GM06990 (cell line): ENCODE data around the gene EYA2.

Experiments used
- DNase-seq: peaks from one replicate; pipeline ENCODE4 v3.0.0-alpha.2; 2011; ENCODE audit not compliant: insufficient read length; ENCODE audit errors: extremely low read depth
- H3K27me3 ChIP-seq: replicated peaks from 2 replicates; pipeline ENCODE4 v1.6.0; 2011; ENCODE audit warnings: low read length; ENCODE audit not compliant: control insufficient read depth, insufficient read depth
- H3K36me3 ChIP-seq: 2 replicates; pipeline ENCODE4 v1.5.1; 2011; ENCODE audit warnings: low read length; ENCODE audit not compliant: control insufficient read depth, insufficient read depth
- H3K4me3 ChIP-seq: replicated peaks from 2 replicates; pipeline ENCODE4 v1.5.1; 2011; ENCODE audit warnings: low read depth, mild to moderate bottlenecking, control low read depth, low read length
- TF ChIP-seq, protein P1 (sequence below): IDR thresholded peaks from 2 replicates; pipeline ENCODE4 v1.5.1; 2011; ENCODE audit warnings: low read length, control low read depth, mild to moderate bottlenecking, inconsistent platforms; ENCODE audit not compliant: insufficient read depth, poor library complexity, severe bottlenecking

EYA2 gene

DNA sequence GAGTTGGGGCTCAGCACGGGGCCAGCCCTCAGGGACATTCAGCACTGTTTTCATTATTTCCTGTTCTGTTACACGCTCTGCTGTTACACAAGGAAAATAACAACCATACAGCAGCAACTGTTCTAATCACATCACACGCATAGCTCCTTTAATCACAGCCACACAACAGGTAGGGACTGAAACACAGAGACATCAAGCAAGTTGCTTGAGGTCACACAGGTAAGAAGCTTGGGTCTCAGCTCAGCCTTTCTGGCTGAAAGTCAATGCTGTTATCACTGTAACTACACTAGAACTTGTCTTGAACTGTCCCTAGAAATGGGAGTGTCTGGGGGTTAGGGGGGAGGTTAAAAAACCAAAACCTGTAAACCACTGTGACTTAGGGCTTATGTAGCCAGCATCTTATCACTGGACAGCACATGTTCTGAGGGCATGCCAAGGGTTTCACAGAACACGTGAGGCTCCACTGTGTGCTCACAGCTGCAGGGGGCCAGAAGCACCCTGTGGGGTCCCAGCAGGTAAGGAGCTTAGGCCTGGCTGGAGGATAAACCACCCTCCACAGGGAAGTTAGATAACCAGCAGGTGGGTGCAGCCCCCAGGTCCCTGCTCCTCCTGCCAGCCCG is 146.0 kb downstream of the EYA2 start:
- Histone ChIP-seq H3K4me3 (no peak overlapping the region), H3K27me3 (no peaks in the 10 kb centered on the region), H3K36me3 (no peaks in the 10 kb centered on the region)
- TF ChIP-seq, protein P1, sequence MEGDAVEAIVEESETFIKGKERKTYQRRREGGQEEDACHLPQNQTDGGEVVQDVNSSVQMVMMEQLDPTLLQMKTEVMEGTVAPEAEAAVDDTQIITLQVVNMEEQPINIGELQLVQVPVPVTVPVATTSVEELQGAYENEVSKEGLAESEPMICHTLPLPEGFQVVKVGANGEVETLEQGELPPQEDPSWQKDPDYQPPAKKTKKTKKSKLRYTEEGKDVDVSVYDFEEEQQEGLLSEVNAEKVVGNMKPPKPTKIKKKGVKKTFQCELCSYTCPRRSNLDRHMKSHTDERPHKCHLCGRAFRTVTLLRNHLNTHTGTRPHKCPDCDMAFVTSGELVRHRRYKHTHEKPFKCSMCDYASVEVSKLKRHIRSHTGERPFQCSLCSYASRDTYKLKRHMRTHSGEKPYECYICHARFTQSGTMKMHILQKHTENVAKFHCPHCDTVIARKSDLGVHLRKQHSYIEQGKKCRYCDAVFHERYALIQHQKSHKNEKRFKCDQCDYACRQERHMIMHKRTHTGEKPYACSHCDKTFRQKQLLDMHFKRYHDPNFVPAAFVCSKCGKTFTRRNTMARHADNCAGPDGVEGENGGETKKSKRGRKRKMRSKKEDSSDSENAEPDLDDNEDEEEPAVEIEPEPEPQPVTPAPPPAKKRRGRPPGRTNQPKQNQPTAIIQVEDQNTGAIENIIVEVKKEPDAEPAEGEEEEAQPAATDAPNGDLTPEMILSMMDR = no peak
- no peak for DNase-seq

DNA sequence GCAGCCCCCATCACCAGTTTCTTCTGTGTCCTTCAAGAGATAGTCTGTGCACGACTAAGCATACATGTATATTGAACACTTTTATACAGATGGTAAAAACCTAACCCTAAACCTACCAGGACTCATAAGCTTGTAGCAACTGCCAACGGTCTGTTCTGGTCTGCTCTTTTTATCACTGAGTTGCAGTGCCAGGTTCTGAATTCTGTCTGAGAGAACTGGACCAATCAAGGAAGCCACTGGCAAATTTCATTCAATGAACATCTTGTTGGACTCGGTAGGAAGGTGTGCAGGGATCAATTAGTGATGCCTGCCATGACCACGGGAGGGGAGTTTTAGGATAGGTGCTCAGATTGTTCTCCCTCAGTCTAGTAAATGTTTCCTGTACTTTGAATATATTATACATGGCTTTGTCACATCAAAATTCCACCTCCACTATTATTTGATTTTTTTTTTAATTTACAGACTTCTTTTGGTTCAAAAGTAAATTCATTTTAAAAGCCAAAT is 146.8 kb downstream of the EYA2 start:
- H3K27me3 ChIP-seq = no peaks in the 10 kb centered on the region
- no peaks in the 10 kb centered on the region for H3K36me3 ChIP-seq
- DNase-seq = no peak
- TF ChIP-seq, protein P1 = no peak
- H3K4me3 ChIP-seq = no peak overlapping the region

- H3K4me3 ChIP-seq = no peak overlapping the region
- no peaks in the 10 kb centered on the region for H3K27me3 ChIP-seq
- TF ChIP-seq, protein P1 = no peak
- DNase-seq = no peak
- H3K36me3 ChIP-seq = no peaks in the 10 kb centered on the region
Measured at GRCh38 chr20:47042464-47042863, 147.8 kb downstream of the EYA2 start.

DNA sequence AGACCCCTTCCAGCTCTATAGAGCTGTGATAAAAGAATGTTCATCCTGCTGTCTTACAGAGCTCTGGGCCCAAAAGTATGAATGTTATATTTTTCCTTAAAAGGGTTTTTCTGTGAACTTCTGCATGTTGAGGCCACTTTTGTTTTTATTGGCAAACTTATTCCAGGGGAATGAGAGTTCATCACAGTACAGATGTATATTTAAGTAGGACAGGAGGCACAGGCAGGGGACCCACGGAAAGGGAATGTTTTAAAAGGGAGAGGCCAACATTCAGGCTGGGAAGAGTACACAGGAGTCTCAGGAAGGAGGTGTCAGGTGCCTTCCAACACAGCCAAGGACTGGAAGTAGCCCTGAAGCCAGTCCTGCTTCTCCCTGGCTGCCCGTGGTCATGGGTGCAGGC is 148.4 kb downstream of the EYA2 start:
- no peak for DNase-seq
- H3K36me3 ChIP-seq = no peaks in the 10 kb centered on the region
- TF ChIP-seq, protein P1 = no peak
- no peak overlapping the region for H3K4me3 ChIP-seq
- H3K27me3 ChIP-seq = no peaks in the 10 kb centered on the region

GRCh38 chr20:47044938-47045337 is 150.3 kb downstream of the EYA2 start:
- no peaks in the 10 kb centered on the region for H3K36me3 ChIP-seq
- H3K4me3 ChIP-seq = no peak overlapping the region
- TF ChIP-seq, protein P1 = no peak
- H3K27me3 ChIP-seq = no peaks in the 10 kb centered on the region
- DNase-seq = no peak

- Histone ChIP-seq H3K27me3 (no peaks in the 10 kb centered on the region), H3K4me3 (no peak overlapping the region), H3K36me3 (no peaks in the 10 kb centered on the region)
- TF ChIP-seq, protein P1 = no peak
- DNase-seq = no peak
Measured at GRCh38 chr20:47048054-47048453, 153.4 kb downstream of the EYA2 start.
